Activated CD8-positive, alpha-beta memory T cell treated with anti-CD3 and anti-CD28 coated beads for 48 hours (primary cell): Measurements from ENCODE around the gene MRAP2.
"Not testable (repeated sequence)": the region's sequence is repeated elsewhere in the genome, so short reads cannot be mapped to it uniquely, and the experiment has no call there.

Experiments
- DNase-seq, 3 experiments: peaks; one replicate each; pipeline ENCODE4 v3.0.0-alpha.2; 2020; ENCODE audit warnings: low read depth in 2 of 3, low spot score in 2 of 3

The MRAP2 gene

GRCh38 chr6:84129588-84129987 lies 96.0 kb downstream of the MRAP2 start:
- not testable (repeated sequence) for DNase-seq

GRCh38 chr6:84133385-84133784 lies 99.8 kb downstream of the MRAP2 start:
- DNase-seq, result not testable (repeated sequence)

- no peak for DNase-seq
These were observed 101.7 kb downstream of the MRAP2 start for GRCh38 chr6:84135291-84135690.

- no peak for DNase-seq
These were observed 102.9 kb downstream of the MRAP2 start for GRCh38 chr6:84136364-84137050.

- DNase-seq, result no peak
These were observed 103.4 kb downstream of the MRAP2 start for GRCh38 chr6:84137051-84137375.

GRCh38 chr6:84137989-84138575 lies 104.5 kb downstream of the MRAP2 start:
- no peak for DNase-seq

GRCh38 chr6:84139311-84139710 lies 105.7 kb downstream of the MRAP2 start:
- no peak for DNase-seq
